Natural killer cell (primary cell): ENCODE results near the gene UTS2R. TPM values are rescaled to one million over a fixed set of nuclear protein-coding genes. Genes with fewer than 3 reads are reported as not detected.

Experiments
- ATAC-seq, 3 donors: fragments of 150-1000 bp in 2 of 3; fragments of 200-7000 bp in 1 of 3; cut with Tn5 transposase; 1 replicate in 1 of 3; 2 replicates in 2 of 3; pipeline ENCODE4 v1.10.0; 2021; ENCODE audit warnings: mild to moderate bottlenecking in 2 of 3, moderate library complexity in 2 of 3
- DNase-seq, 2 donors: peaks; one replicate each; pipeline versions ENCODE4 v3.0.0 to v3.0.0-alpha.2; 2013 to 2021; ENCODE audit warnings: mixed read lengths in 1 of 2
- H3K27ac ChIP-seq: one replicate; pipeline ENCODE4 v1.5.1; 2013; ENCODE audit warnings: mild to moderate bottlenecking, low read length
- H3K27me3 ChIP-seq: one replicate; pipeline ENCODE4 v1.6.1; 2013; ENCODE audit warnings: low read length; ENCODE audit not compliant: control insufficient read depth, insufficient read depth
- H3K36me3 ChIP-seq: one replicate; pipeline ENCODE4 v1.6.1; 2013; ENCODE audit warnings: low read length; ENCODE audit not compliant: control insufficient read depth, insufficient read depth
- H3K4me1 ChIP-seq: one replicate; pipeline ENCODE4 v1.6.1; 2013; ENCODE audit warnings: low read length; ENCODE audit not compliant: control insufficient read depth, insufficient read depth
- H3K4me3 ChIP-seq: one replicate; pipeline ENCODE4 v1.5.1; 2013; ENCODE audit warnings: low read length
- H3K9me3 ChIP-seq: one replicate; pipeline ENCODE4 v1.6.1; 2013; ENCODE audit warnings: low read length; ENCODE audit not compliant: control insufficient read depth, insufficient read depth
- H3K27ac Mint-ChIP-seq, 2 donors: one replicate each; pipeline ENCODE4 v1.8.0; 2022; ENCODE audit warnings: mild to moderate bottlenecking in 2 of 2, mixed read lengths in 2 of 2, moderate library complexity in 1 of 2
- H3K27me3 Mint-ChIP-seq, 2 donors: one replicate each; pipeline ENCODE4 v1.8.0; 2022; ENCODE audit warnings: low read depth in 2 of 2, mixed read lengths in 2 of 2
- H3K36me3 Mint-ChIP-seq: one replicate; pipeline ENCODE4 v1.8.0; 2022; ENCODE audit warnings: mixed read lengths
- H3K4me1 Mint-ChIP-seq, 2 donors: one replicate each; pipeline ENCODE4 v1.8.0; 2022; ENCODE audit warnings: mixed read lengths in 2 of 2
- H3K4me3 Mint-ChIP-seq: one replicate; pipeline ENCODE4 v1.8.0; 2022; ENCODE audit warnings: mild to moderate bottlenecking, moderate library complexity, mixed read lengths
- H3K9me3 Mint-ChIP-seq, 2 donors: one replicate each; pipeline ENCODE4 v1.8.0; 2022; ENCODE audit warnings: mixed read lengths in 2 of 2
- CTCF ChIP-seq: fragments of 200-600 bp; IDR thresholded peaks from one replicate; pipeline ENCODE4 v1.8.0; 2022; ENCODE audit warnings: antibody characterized with exemption
- WGBS: methylation state at CpG from one replicate; pipeline ENCODE4 v1.1.7; 2013; ENCODE audit warnings: missing lambda C conversion rate; ENCODE audit not compliant: insufficient coverage; 5-methylcytosine and 5-hydroxymethylcytosine counted together
- intact Hi-C: fragments of 100-400 bp; cut with micrococcal nuclease; formaldehyde crosslinking; loops from one replicate; pipeline ENCODE4 v1.14.2; 2022
- total RNA-seq, 4 donors: library from RNA; stranded (reverse); fragments of 120-200 nt in 1 of 4; gene quantifications; one replicate each; pipeline versions ENCODE4 v1.2.3 to v1.2.4, GENCODE V29; 2013 to 2022

UTS2R gene
- total RNA-seq, 3 donors from 2014 or later (not counting 1 experiment from before 2014, with no cell fraction given): 0.28 TPM; not detected in 2

- Mint-ChIP-seq H3K4me3 (no peak overlapping the region), H3K9me3 (no peaks in the 10 kb centered on the region), H3K27me3 (no peaks in the 10 kb centered on the region), H3K36me3 (no peaks in the 10 kb centered on the region), H3K27ac (no peak overlapping the region), H3K4me1 (peaks cover 27 to 28% of the 10 kb centered on the region in 2 donors)
- Histone ChIP-seq H3K27me3 (no peaks in the 10 kb centered on the region), H3K9me3 (no peaks in the 10 kb centered on the region), H3K4me3 (no peak overlapping the region), H3K4me1 (peaks cover 21% of the 10 kb centered on the region), H3K27ac (no peak overlapping the region), H3K36me3 (peaks cover 5% of the 10 kb centered on the region)
- ATAC-seq (no peak), DNase-seq (no peak)
- intact Hi-C loops: loop anchor here (5.0 to 10.0 kb wide), 2 partner anchors 63 to 171 kb away; no protein-coding TSS in a partner anchor
- no peak for TF ChIP-seq CTCF
- 96% methylated on average over 8 of the region's 9 CpGs for WGBS
These were observed 44.2 kb downstream of the UTS2R start for GRCh38 chr17:82415786-82416185.

DNA sequence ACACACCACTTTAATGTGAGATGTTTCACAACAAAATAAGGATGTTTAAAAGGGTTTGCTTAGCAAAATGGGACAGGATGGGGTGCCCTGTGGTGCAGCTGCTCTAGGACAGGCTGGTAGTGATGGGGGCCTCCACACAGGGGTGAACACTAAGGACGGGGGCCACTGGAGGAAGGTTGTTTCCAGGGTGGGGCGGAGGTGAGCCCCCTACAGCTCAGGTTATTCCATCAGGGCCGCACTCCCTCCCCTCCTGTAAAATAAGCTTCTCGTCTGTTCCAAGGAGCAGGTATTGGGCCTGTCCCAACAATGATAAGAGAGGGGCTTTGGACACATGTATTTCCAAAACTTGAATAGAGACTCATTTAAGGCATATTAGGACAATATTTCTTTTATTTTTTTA, 44.7 kb downstream of the UTS2R start:
- intact Hi-C loops: loop anchor here (5.0 to 10.0 kb wide), 2 partner anchors 64 to 171 kb away; no protein-coding TSS in a partner anchor
- ATAC-seq: no peak
- Mint-ChIP-seq H3K36me3 (peaks cover under 1% of the 10 kb centered on the region), H3K4me3 (no peak overlapping the region), H3K9me3 (no peaks in the 10 kb centered on the region), H3K27me3 (no peaks in the 10 kb centered on the region), H3K4me1 (peaks cover 28 to 32% of the 10 kb centered on the region in 2 donors), H3K27ac (no peak overlapping the region)
- Histone ChIP-seq H3K27ac (no peak overlapping the region), H3K9me3 (no peaks in the 10 kb centered on the region), H3K4me1 (peaks cover 21% of the 10 kb centered on the region), H3K4me3 (no peak overlapping the region), H3K36me3 (peaks cover 8% of the 10 kb centered on the region), H3K27me3 (no peaks in the 10 kb centered on the region)
- no peak for TF ChIP-seq CTCF
- WGBS: 100% methylated on average over 3 of the region's 4 CpGs
- DNase-seq: no peak

DNA sequence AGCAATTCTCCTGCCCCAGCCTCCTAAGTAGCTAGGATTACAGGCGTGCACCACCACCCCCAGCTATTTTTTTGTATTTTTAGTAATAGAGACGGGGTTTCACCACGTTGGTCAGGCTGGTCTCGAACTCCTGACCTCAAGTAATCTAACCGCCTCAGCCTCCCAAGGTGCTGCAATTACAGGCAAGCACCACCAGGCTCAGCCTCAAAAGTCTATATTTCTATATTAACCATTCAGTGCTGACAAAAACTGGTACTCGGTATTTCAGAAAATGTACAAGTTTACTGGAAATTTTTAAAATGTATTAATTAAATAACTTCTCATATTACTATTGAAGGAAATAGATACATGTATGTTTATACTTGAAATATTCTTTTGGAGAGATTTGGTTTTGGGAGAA, 45.2 kb downstream of the UTS2R start:
- intact Hi-C loops: loop anchor here (5.0 to 10.0 kb wide), 2 partner anchors 64 to 172 kb away; no protein-coding TSS in a partner anchor
- Histone ChIP-seq H3K27me3 (no peaks in the 10 kb centered on the region), H3K27ac (no peak overlapping the region), H3K9me3 (no peaks in the 10 kb centered on the region), H3K4me3 (no peak overlapping the region), H3K36me3 (peaks cover 8% of the 10 kb centered on the region), H3K4me1 (peaks cover 21% of the 10 kb centered on the region)
- 61% methylated on average over 5 of the region's 6 CpGs for WGBS
- no peak for TF ChIP-seq CTCF
- Mint-ChIP-seq H3K4me3 (no peak overlapping the region), H3K9me3 (no peaks in the 10 kb centered on the region), H3K27ac (no peak overlapping the region), H3K27me3 (no peaks in the 10 kb centered on the region), H3K4me1 (peaks cover 28 to 36% of the 10 kb centered on the region in 2 donors), H3K36me3 (peaks cover 5% of the 10 kb centered on the region)
- no peak for ATAC-seq
- DNase-seq: peak in 1 of 2 donors; percentile 29
